Measurements from ENCODE around the gene ASAP3. TPM values are rescaled to one million over a fixed set of nuclear protein-coding genes. Genes with fewer than 3 reads are reported as not detected.

ASAP3 gene
- total RNA-seq, 1 donor from 2014 or later = 30.8 TPM

- Mint-ChIP-seq H3K27ac (ENCODE audit: unreplicated experiment) (no peak overlapping the region), H3K36me3 (ENCODE audit: low read depth) (no peaks in the 10 kb centered on the region), H3K9me3 (ENCODE audit: low read depth) (no peaks in the 10 kb centered on the region), H3K4me1 (ENCODE audit: low read depth) (peaks cover 11% of the 10 kb centered on the region), H3K4me3 (ENCODE audit: unreplicated experiment) (no peak overlapping the region), H3K27me3 (ENCODE audit: low read depth) (no peaks in the 10 kb centered on the region)
- no peak for DNase-seq (ENCODE audit: low spot score)
- TF ChIP-seq CTCF (IDR thresholded peaks at IDR 0.05) = no peak
Observed at GRCh38 chr1:23416964-23417363, 67.0 kb downstream of the ASAP3 start.

GRCh38 chr1:23408797-23409290 lies 75.1 kb downstream of the ASAP3 start:
- TF ChIP-seq CTCF (IDR thresholded peaks at IDR 0.05) = no peak
- Mint-ChIP-seq H3K4me1 (ENCODE audit: low read depth) (peaks cover 34% of the 10 kb centered on the region), H3K27me3 (ENCODE audit: low read depth) (no peaks in the 10 kb centered on the region), H3K27ac (ENCODE audit: unreplicated experiment) (no peak overlapping the region), H3K4me3 (ENCODE audit: unreplicated experiment) (no peak overlapping the region), H3K9me3 (ENCODE audit: low read depth) (no peaks in the 10 kb centered on the region), H3K36me3 (ENCODE audit: low read depth) (no peaks in the 10 kb centered on the region)
- no peak for DNase-seq (ENCODE audit: low spot score)

- no peaks in the 10 kb centered on the region for H3K27me3 Mint-ChIP-seq (ENCODE audit: low read depth)
- no peak for DNase-seq (ENCODE audit: low spot score)
- H3K27ac Mint-ChIP-seq (ENCODE audit: unreplicated experiment) = no peak overlapping the region
- TF ChIP-seq CTCF (IDR thresholded peaks at IDR 0.05) = no peak
- peaks cover 44% of the 10 kb centered on the region for H3K4me1 Mint-ChIP-seq (ENCODE audit: low read depth)
- H3K9me3 Mint-ChIP-seq (ENCODE audit: low read depth) = no peaks in the 10 kb centered on the region
- no peak overlapping the region for H3K4me3 Mint-ChIP-seq (ENCODE audit: unreplicated experiment)
- H3K36me3 Mint-ChIP-seq (ENCODE audit: low read depth) = peaks cover 2% of the 10 kb centered on the region
Observed at GRCh38 chr1:23407016-23407630, 76.9 kb downstream of the ASAP3 start.

GRCh38 chr1:23405946-23406345 lies 78.0 kb downstream of the ASAP3 start:
- DNase-seq (ENCODE audit: low spot score) = no peak
- H3K4me3 Mint-ChIP-seq (ENCODE audit: unreplicated experiment) = no peak overlapping the region
- H3K9me3 Mint-ChIP-seq (ENCODE audit: low read depth) = no peaks in the 10 kb centered on the region
- H3K36me3 Mint-ChIP-seq (ENCODE audit: low read depth) = peaks cover 2% of the 10 kb centered on the region
- peaks cover 45% of the 10 kb centered on the region for H3K4me1 Mint-ChIP-seq (ENCODE audit: low read depth)
- TF ChIP-seq CTCF (IDR thresholded peaks at IDR 0.05) = no peak
- no peak overlapping the region for H3K27ac Mint-ChIP-seq (ENCODE audit: unreplicated experiment)
- no peaks in the 10 kb centered on the region for H3K27me3 Mint-ChIP-seq (ENCODE audit: low read depth)

GRCh38 chr1:23403735-23404486 lies 80.1 kb downstream of the ASAP3 start:
- no peaks in the 10 kb centered on the region for H3K27me3 Mint-ChIP-seq (ENCODE audit: low read depth)
- peak; percentile 97 for TF ChIP-seq CTCF (IDR thresholded peaks at IDR 0.05)
- H3K36me3 Mint-ChIP-seq (ENCODE audit: low read depth) = peaks cover 2% of the 10 kb centered on the region
- no peak overlapping the region for H3K4me3 Mint-ChIP-seq (ENCODE audit: unreplicated experiment)
- DNase-seq (ENCODE audit: low spot score) = peak; percentile 97
- H3K27ac Mint-ChIP-seq (ENCODE audit: unreplicated experiment) = peak overlapping the region; percentile 87
- peaks cover 37% of the 10 kb centered on the region for H3K4me1 Mint-ChIP-seq (ENCODE audit: low read depth)
- no peaks in the 10 kb centered on the region for H3K9me3 Mint-ChIP-seq (ENCODE audit: low read depth)

Measured in chondrocyte (in vitro differentiated cells).